A549 (cell line): ENCODE data around the gene PAIP1. TPM values are rescaled to one million over a fixed set of nuclear protein-coding genes. Genes with fewer than 3 reads are reported as not detected.

Experiments
- ATAC-seq, 2 experiments: fragments of 200-7000 bp in 1 of 2; fragments of >200 bp in 1 of 2; cut with Nextera tagmentation in 1 of 2; cut with Tn5 transposase in 1 of 2; 3 replicates each; pipeline versions ENCODE4 v1.8.0 to v1.9.1; 2018 to 2020; ENCODE audit warnings: mild to moderate bottlenecking in 1 of 2, moderate library complexity in 1 of 2
- CTCF ChIA-PET: fragments of 300-600 bp; sonication (Branson Sonifier 250); formaldehyde crosslinking; extraction: SDS; loops from one replicate; lab custom pipeline; 2021; ENCODE audit warnings: antibody characterized with exemption, inconsistent platforms; lab: Yijun Ruan, JAX
- POLR2A ChIA-PET: fragments of 350-600 bp; formaldehyde crosslinking; extraction: SDS; loops from one replicate; lab custom pipeline; 2021; ENCODE audit warnings: antibody characterized with exemption, inconsistent platforms; lab: Yijun Ruan, JAX
- DNase-seq, 2 experiments: peaks; one replicate each; pipeline versions ENCODE4 v3.0.0 to v3.0.0-alpha.2; 2011 to 2016; ENCODE audit warnings: low read depth in 1 of 2, low spot score in 1 of 2
- FAIRE-seq: peaks from 2 replicates; lab custom pipeline; 2011; peaks lifted over from hg19 to GRCh38; lab: Jason Lieb, UNC
- H3K27ac ChIP-seq, 2 experiments: fragments of >200 bp; sonication (Bioruptor Twin); formaldehyde crosslinking; 3 replicates each; pipeline ENCODE4 v1.5.1; 2016 to 2017
- H3K4me1 ChIP-seq: fragments of >200 bp; sonication (Bioruptor Twin); formaldehyde crosslinking; 3 replicates; pipeline ENCODE4 v1.6.1; 2016
- H3K4me2 ChIP-seq: fragments of >200 bp; sonication (Bioruptor Twin); formaldehyde crosslinking; 3 replicates; pipeline ENCODE4 v1.6.1; 2016
- H3K4me3 ChIP-seq: fragments of >200 bp; sonication (Bioruptor Twin); formaldehyde crosslinking; 3 replicates; pipeline ENCODE4 v1.5.1; 2016
- H3K9me3 ChIP-seq: fragments of >200 bp; sonication (Bioruptor Twin); formaldehyde crosslinking; 3 replicates; pipeline ENCODE4 v1.6.1; 2016
- ATOH8 ChIP-seq: fragments of 250-450 bp; sonication (Bioruptor Pico); IDR thresholded peaks from 2 replicates; pipeline ENCODE4 v1.5.0; 2020; ENCODE audit warnings: low read depth, mild to moderate bottlenecking, moderate library complexity
- BCL3 ChIP-seq: fragments of >200 bp; sonication (Bioruptor Twin); formaldehyde crosslinking; IDR thresholded peaks from 3 replicates; pipeline ENCODE4 v1.6.1; 2016
- CBX2 ChIP-seq: fragments of 200-600 bp; sonication (generic); IDR thresholded peaks from 2 replicates; pipeline ENCODE4 v1.6.1; 2016; ENCODE audit warnings: low read depth, mild to moderate bottlenecking, borderline replicate concordance
- CHD2 ChIP-seq: fragments of 150-350 bp; IDR thresholded peaks from 2 replicates; pipeline ENCODE4 v1.6.1; 2014; ENCODE audit warnings: low read length; ENCODE audit not compliant: partially characterized antibody
- CHD4 ChIP-seq: fragments of 200-600 bp; sonication (generic); IDR thresholded peaks from 2 replicates; pipeline ENCODE4 v1.6.1; 2016; ENCODE audit warnings: antibody characterized with exemption, mild to moderate bottlenecking, borderline replicate concordance
- CTCF ChIP-seq: fragments of >200 bp; sonication (Bioruptor Twin); formaldehyde crosslinking; IDR thresholded peaks from 3 replicates; pipeline ENCODE4 v1.5.1; 2016
- E2F6 ChIP-seq: IDR thresholded peaks from 2 replicates; pipeline ENCODE4 v1.6.1; 2012; ENCODE audit warnings: low read depth, borderline replicate concordance
- EHF ChIP-seq: fragments of 250-450 bp; sonication (Bioruptor Pico); IDR thresholded peaks from 2 replicates; pipeline ENCODE4 v1.5.0; 2020; ENCODE audit warnings: mild to moderate bottlenecking
- HES2 ChIP-seq: fragments of >200 bp; sonication (Bioruptor Twin); formaldehyde crosslinking; IDR thresholded peaks from 2 replicates; pipeline ENCODE4 v1.6.1; 2016
- HMGXB4 ChIP-seq: fragments of 250-450 bp; sonication (Bioruptor Pico); IDR thresholded peaks from 2 replicates; pipeline ENCODE4 v1.5.0; 2021; ENCODE audit warnings: mild to moderate bottlenecking, moderate library complexity, borderline replicate concordance
- HOXB13 ChIP-seq: fragments of 250-450 bp; sonication (Bioruptor Pico); IDR thresholded peaks from 2 replicates; pipeline ENCODE4 v1.5.0; 2020; ENCODE audit warnings: low read depth, mild to moderate bottlenecking, moderate library complexity
- HOXB5 ChIP-seq: fragments of 250-450 bp; sonication (Bioruptor Pico); IDR thresholded peaks from 2 replicates; pipeline ENCODE4 v1.5.0; 2020; ENCODE audit warnings: mild to moderate bottlenecking, moderate library complexity
- JUN ChIP-seq, 2 experiments: fragments of >200 bp; sonication (Bioruptor Twin); formaldehyde crosslinking; IDR thresholded peaks; 2 replicates in 1 of 2; 3 replicates in 1 of 2; pipeline ENCODE4 v1.6.1; 2016 to 2017
- JUNB ChIP-seq: fragments of >200 bp; sonication (Bioruptor Twin); formaldehyde crosslinking; IDR thresholded peaks from 2 replicates; pipeline ENCODE4 v1.6.1; 2016
- MAX ChIP-seq: IDR thresholded peaks from 2 replicates; pipeline ENCODE4 v1.6.1; 2012
- MAZ ChIP-seq: fragments of 150-350 bp; IDR thresholded peaks from 2 replicates; pipeline ENCODE4 v1.6.1; 2014; ENCODE audit warnings: antibody characterized with exemption, low read depth, low read length, borderline replicate concordance
- MYC ChIP-seq: IDR thresholded peaks from 2 replicates; pipeline ENCODE4 v1.6.1; 2012; ENCODE audit warnings: mild to moderate bottlenecking, inconsistent platforms, low read length, improper control_type of control experiment, borderline replicate concordance
- NFE2L2 ChIP-seq: fragments of 150-350 bp; conservative IDR thresholded peaks from 2 replicates; pipeline ENCODE4 v1.6.1; 2014; ENCODE audit warnings: low read length
- NPAS2 ChIP-seq: fragments of 250-450 bp; sonication (Bioruptor Pico); IDR thresholded peaks from 2 replicates; pipeline ENCODE4 v1.8.0; 2022; ENCODE audit warnings: mild to moderate bottlenecking, moderate library complexity, borderline replicate concordance
- NR3C1 ChIP-seq: fragments of >200 bp; sonication (Bioruptor Twin); formaldehyde crosslinking; IDR thresholded peaks from 3 replicates; pipeline ENCODE4 v1.6.1; 2017
- POLR2A ChIP-seq: IDR thresholded peaks from 2 replicates; pipeline ENCODE4 v1.6.1; 2012; ENCODE audit warnings: mild to moderate bottlenecking, low read length
- RAD21 ChIP-seq, 2 experiments: fragments of >200 bp in 1 of 2; sonication (Bioruptor Twin) in 1 of 2; formaldehyde crosslinking in 1 of 2; IDR thresholded peaks in 1 of 2; conservative IDR thresholded peaks in 1 of 2; 2 replicates in 1 of 2; 3 replicates in 1 of 2; pipeline ENCODE4 v1.6.1; 2012 to 2018; ENCODE audit warnings: inconsistent platforms in 1 of 2
- RCOR1 ChIP-seq: fragments of 150-350 bp; IDR thresholded peaks from 2 replicates; pipeline ENCODE4 v1.6.1; 2014; ENCODE audit warnings: antibody characterized with exemption, low read length, low read depth
- RFX5 ChIP-seq: fragments of 450-650 bp; IDR thresholded peaks from 2 replicates; pipeline ENCODE4 v1.7.1; 2014; ENCODE audit warnings: antibody characterized with exemption, mild to moderate bottlenecking, moderate library complexity
- SMC3 ChIP-seq: fragments of >200 bp; sonication (Bioruptor Twin); formaldehyde crosslinking; IDR thresholded peaks from 3 replicates; pipeline ENCODE4 v1.6.1; 2018; ENCODE audit warnings: inconsistent platforms
- TFCP2L1 ChIP-seq: fragments of 250-450 bp; sonication (Bioruptor Pico); IDR thresholded peaks from 2 replicates; pipeline ENCODE4 v1.5.0; 2021; ENCODE audit warnings: mild to moderate bottlenecking
- TP53 ChIP-seq: fragments of 250-450 bp; sonication (Bioruptor Pico); IDR thresholded peaks from 2 replicates; pipeline ENCODE4 v1.5.0; 2021; ENCODE audit warnings: mild to moderate bottlenecking, moderate library complexity
- ZNF302 ChIP-seq: fragments of 250-450 bp; sonication (Bioruptor Pico); IDR thresholded peaks from 2 replicates; pipeline ENCODE4 v1.9.0; 2021; ENCODE audit warnings: inconsistent platforms, mild to moderate bottlenecking, moderate library complexity
- WGBS: methylation state at CpG from one replicate; pipeline ENCODE4 v1.1.6; 2017; ENCODE audit errors: missing lambda C conversion rate; 5-methylcytosine and 5-hydroxymethylcytosine counted together
- polyA plus RNA-seq, 4 experiments: library from polyadenylated mRNA; depleted of rRNA in 3 of 4; stranded (reverse); fragments of >200 nt; fragmentation: RNase III in 1 of 4; extraction: RNeasy Plus Mini Kit Qiagen cat#74134 plus additional on column Dnase treatment in 1 of 4; gene quantifications; 2 replicates in 3 of 4; 3 replicates in 1 of 4; pipeline ENCODE4 v1.2.3, GENCODE V29; 2011 to 2017

Gene PAIP1
- polyA plus RNA-seq, 2 of the 4 experiments (the other 2 are of a cell fraction) = 89.6 to 188 TPM

GRCh38 chr5:43484106-43484849 is 72.6 kb downstream of the PAIP1 start (continued):
- TF ChIP-seq SMC3 (peak; percentile 80; the same call in 2 of the 3 replicates), MAX (peak; percentile 27), RAD21 (conservative IDR thresholded peaks at IDR 0.05 in 1 of 2, IDR thresholded peaks at IDR 0.05 in 1 of 2) (peak; percentile 63 to 79), HOXB13 (CRISPR knock-in tag) (no peak), CTCF (peak; percentile 74), MAZ (0 out of 2 replicates have a peak, but pooled peaks have one; percentile 16), TFCP2L1 (0 out of 2 replicates have a peak, but pooled peaks have one; percentile 23), RCOR1 (no peak), NPAS2 (no peak), BCL3 (no peak; the same call in 2 of the 3 replicates)
- TF ChIP-seq, all 56 proteins: peak for 11

- WGBS = 3% methylated on average over 48 of the region's 62 CpGs
- ChIA-PET POLR2A (interaction anchor here (0.7 to 2.8 kb wide), 37 partner anchors 8 to 928 kb away, joined by 3 to 41 read pairs (median 6); partner anchors contain the start of genes C5orf34, CCL28, HMGCS1 and ZNF131), CTCF (interaction anchor here (0.7 to 3.6 kb wide), 46 partner anchors 8 to 575 kb away, joined by 3 to 55 read pairs (median 4); partner anchors contain the start of genes C5orf34 and HMGCS1)
- peak within 1 kb of the TSS; percentile 63 for H3K4me3 ChIP-seq
- peak; percentile 94 to 97 for ATAC-seq
- no peak for FAIRE-seq
- peak within 1 kb of the TSS; percentile 91 to 96 for H3K27ac ChIP-seq
- H3K9me3 ChIP-seq = no peaks in the 10 kb centered on the region
- H3K4me1 ChIP-seq = peaks cover 26% of the 10 kb centered on the region
- peak within 1 kb of the TSS; percentile 90 for H3K4me2 ChIP-seq
- peak; percentile 81 to 93 for DNase-seq
- peak; percentile 90 to 94 for TF ChIP-seq JUN (IDR thresholded peaks at IDR 0.05)
- no peak for TF ChIP-seq HOXB13 (CRISPR knock-in tag)
- TF ChIP-seq CBX2 = no peak
- TF ChIP-seq HES2 = no peak
- TF ChIP-seq NFE2L2 = no peak
- TF ChIP-seq TP53 = no peak
- TF ChIP-seq RFX5 = no peak
- 0 out of 2 replicates have a peak, but pooled peaks have one; percentile 29 for TF ChIP-seq MYC
- TF ChIP-seq NR3C1 = no peak
- no peak for TF ChIP-seq CHD2
- peak; percentile 30; the same call in 1 of the 2 replicates for TF ChIP-seq E2F6
- TF ChIP-seq ATOH8 (CRISPR knock-in tag) = no peak
- no peak for TF ChIP-seq ZNF302 (CRISPR knock-in tag)
- 0 out of 2 replicates have a peak, but pooled peaks have one; percentile 66 for TF ChIP-seq EHF (CRISPR knock-in tag)
- TF ChIP-seq RAD21 (conservative IDR thresholded peaks at IDR 0.05 in 1 of 2, IDR thresholded peaks at IDR 0.05 in 1 of 2) = no peak
- TF ChIP-seq POLR2A = peak; percentile 83
- TF ChIP-seq HMGXB4 (CRISPR knock-in tag) = no peak
- TF ChIP-seq RCOR1 = no peak
- no peak for TF ChIP-seq JUNB
- TF ChIP-seq MAZ = no peak
- no peak for TF ChIP-seq CHD4
- peak; percentile 45; the same call in 1 of the 2 replicates for TF ChIP-seq HOXB5 (CRISPR knock-in tag)
Measured at GRCh38 chr5:43483298-43484105, 73.4 kb downstream of the PAIP1 start, which contains the start of gene TMEM267. TMEM267 (minus strand) TSS chr5:43483865; CDS start chr5:43453969, 29,896 bp downstream.
